Liver (tissue), 9 donors: ENCODE measurements around the gene FBXW4. TPM values are rescaled to one million over a fixed set of nuclear protein-coding genes. Genes with fewer than 3 reads are reported as not detected.

Experiments
- DNase-seq: peaks from one replicate; pipeline ENCODE4 v3.0.0-alpha.2; 2017; ENCODE audit warnings: low spot score
- H3K27ac ChIP-seq, 2 donors: one replicate each; pipeline ENCODE4 v1.7.0; 2013; ENCODE audit warnings: inconsistent platforms in 2 of 2, low read length in 2 of 2, control low read depth in 1 of 2, low read depth in 1 of 2, mild to moderate bottlenecking in 1 of 2
- H3K27me3 ChIP-seq, 4 donors: one replicate each; pipeline versions ENCODE4 v1.6.1 to v1.7.0; 2013; ENCODE audit warnings: low read length in 3 of 4, inconsistent platforms in 1 of 4, mild to moderate bottlenecking in 1 of 4, moderate library complexity in 1 of 4; ENCODE audit not compliant: control insufficient read depth in 4 of 4, insufficient read depth in 4 of 4
- H3K36me3 ChIP-seq, 4 donors: one replicate each; pipeline versions ENCODE4 v1.6.1 to v1.7.0; 2013; ENCODE audit warnings: low read length in 3 of 4, mild to moderate bottlenecking in 3 of 4, low read depth in 1 of 4, moderate library complexity in 1 of 4; ENCODE audit not compliant: control insufficient read depth in 4 of 4, insufficient read depth in 3 of 4
- H3K4me1 ChIP-seq, 4 donors: one replicate each; pipeline versions ENCODE4 v1.6.1 to v1.7.0; 2013; ENCODE audit warnings: low read length in 3 of 4, mild to moderate bottlenecking in 3 of 4, moderate library complexity in 1 of 4; ENCODE audit not compliant: control insufficient read depth in 4 of 4, insufficient read depth in 4 of 4
- H3K4me3 ChIP-seq, 3 donors: one replicate each; pipeline versions ENCODE4 v1.6.1 to v1.7.0; 2013; ENCODE audit warnings: low read length in 3 of 3, control low read depth in 1 of 3, low read depth in 1 of 3, mild to moderate bottlenecking in 1 of 3
- H3K9ac ChIP-seq, 2 donors: one replicate each; pipeline ENCODE4 v1.7.0; 2013; ENCODE audit warnings: low read length in 2 of 2, mild to moderate bottlenecking in 2 of 2, moderate library complexity in 2 of 2, control low read depth in 1 of 2, low read depth in 1 of 2
- H3K9me3 ChIP-seq, 4 donors: one replicate each; pipeline versions ENCODE4 v1.6.1 to v1.7.0; 2013; ENCODE audit warnings: low read length in 3 of 4; ENCODE audit not compliant: control insufficient read depth in 4 of 4
- ATF3 ChIP-seq: IDR thresholded peaks from 2 replicates; pipeline ENCODE4 v1.6.1; 2016; ENCODE audit warnings: antibody characterized with exemption
- CTCF ChIP-seq: fragments of 150-350 bp; IDR thresholded peaks from 2 replicates; pipeline ENCODE4 v1.5.1; 2017; ENCODE audit warnings: improper control_type of control experiment, low read depth, low read length; ENCODE audit not compliant: missing input control
- EGR1 ChIP-seq, 2 donors: IDR thresholded peaks; 2 replicates each; pipeline ENCODE4 v1.6.1; 2016 to 2018; ENCODE audit warnings: antibody characterized with exemption in 2 of 2, low read depth in 2 of 2
- FOXA1 ChIP-seq: IDR thresholded peaks from 2 replicates; pipeline ENCODE4 v1.6.1; 2016; ENCODE audit warnings: antibody characterized with exemption
- FOXA2 ChIP-seq: IDR thresholded peaks from 2 replicates; pipeline ENCODE4 v1.6.1; 2016; ENCODE audit warnings: antibody characterized with exemption
- GABPA ChIP-seq, 2 donors: IDR thresholded peaks in 1 of 2; conservative IDR thresholded peaks in 1 of 2; 2 replicates each; pipeline ENCODE4 v1.6.1; 2016; ENCODE audit warnings: antibody characterized with exemption in 2 of 2, mild to moderate bottlenecking in 1 of 2, moderate library complexity in 1 of 2
- HNF4A ChIP-seq, 2 donors: conservative IDR thresholded peaks; 2 replicates each; pipeline ENCODE4 v1.6.1; 2016; ENCODE audit warnings: antibody characterized with exemption in 2 of 2, mild to moderate bottlenecking in 2 of 2
- HNF4G ChIP-seq: IDR thresholded peaks from 2 replicates; pipeline ENCODE4 v1.6.1; 2016; ENCODE audit warnings: antibody characterized with exemption
- JUND ChIP-seq, 2 donors: IDR thresholded peaks; 2 replicates each; pipeline ENCODE4 v1.6.1; 2016; ENCODE audit warnings: antibody characterized with exemption in 2 of 2
- MAX ChIP-seq: IDR thresholded peaks from 2 replicates; pipeline ENCODE4 v1.6.1; 2016; ENCODE audit warnings: antibody characterized with exemption
- RAD21 ChIP-seq, 2 donors: IDR thresholded peaks; 2 replicates each; pipeline ENCODE4 v1.6.1; 2016; ENCODE audit warnings: antibody characterized with exemption in 2 of 2, mild to moderate bottlenecking in 2 of 2
- REST ChIP-seq: IDR thresholded peaks from 2 replicates; pipeline ENCODE4 v1.6.1; 2016; ENCODE audit warnings: antibody characterized with exemption, mild to moderate bottlenecking
- RXRA ChIP-seq, 2 donors: IDR thresholded peaks; 2 replicates each; pipeline ENCODE4 v1.6.1; 2017 to 2018; ENCODE audit warnings: antibody characterized with exemption in 2 of 2, mild to moderate bottlenecking in 1 of 2
- SP1 ChIP-seq: IDR thresholded peaks from 2 replicates; pipeline ENCODE4 v1.6.1; 2018; ENCODE audit warnings: antibody characterized with exemption, mild to moderate bottlenecking
- TAF1 ChIP-seq: conservative IDR thresholded peaks from 2 replicates; pipeline ENCODE4 v1.6.1; 2016; ENCODE audit warnings: antibody characterized with exemption, mild to moderate bottlenecking
- YY1 ChIP-seq: IDR thresholded peaks from 2 replicates; pipeline ENCODE4 v1.6.1; 2016; ENCODE audit warnings: antibody characterized with exemption, mild to moderate bottlenecking
- ZBTB33 ChIP-seq: IDR thresholded peaks from 2 replicates; pipeline ENCODE4 v1.6.1; 2016; ENCODE audit warnings: antibody characterized with exemption
- WGBS: extraction: QIAGEN DNeasy Blood & Tissue Kit; methylation state at CpG from one replicate; pipeline ENCODE4 v1.1.7; 2013; 5-methylcytosine and 5-hydroxymethylcytosine counted together
- polyA plus RNA-seq, 2 donors: library from polyadenylated mRNA; stranded (reverse) in 1 of 2; unstranded in 1 of 2; fragments of 200-250 nt in 1 of 2; fragments of >200 nt in 1 of 2; fragmentation: Nextera tagmentation in 1 of 2; extraction: Ambion mirVana in 1 of 2; gene quantifications; one replicate each; pipeline versions ENCODE4 v1.2.1 to v1.2.3, GENCODE V29; 2013 to 2015
- total RNA-seq, 2 donors: library from RNA; depleted of rRNA; stranded (reverse); fragments of >200 nt; gene quantifications; one replicate each; pipeline ENCODE4 v1.2.3, GENCODE V29; 2014
- donor health status: healthy.
- donor health status: healthy.
- donor health status: healthy.
- donor health status: healthy.
- donor health status: healthy.

The FBXW4 gene
- total and polyA plus RNA-seq, 4 donors, result 5.4 to 54.1 (median 20.5) TPM

GRCh38 chr10:101732096-101732495 is 37.1 kb upstream of the FBXW4 start:
- H3K36me3 ChIP-seq, result no peaks in the 10 kb centered on the region
- no peak for DNase-seq
- H3K27ac ChIP-seq, result no peak overlapping the region
- 84% methylated on average over 1 of the region's 1 CpG for WGBS
- H3K4me3 ChIP-seq, result no peak overlapping the region
- TF ChIP-seq RXRA (IDR thresholded peaks at IDR 0.05), result no peak
- TF ChIP-seq FOXA2, result no peak
- no peak for TF ChIP-seq GABPA (IDR thresholded peaks at IDR 0.05 in 1 of 2, conservative IDR thresholded peaks at IDR 0.05 in 1 of 2)
- no peak for TF ChIP-seq YY1
- TF ChIP-seq REST, result no peak
- no peak for TF ChIP-seq ATF3
- no peak for TF ChIP-seq JUND (IDR thresholded peaks at IDR 0.05)
- TF ChIP-seq EGR1 (IDR thresholded peaks at IDR 0.05; ENCODE audit: low read depth in 2 of 2), result no peak
- TF ChIP-seq HNF4G, result no peak
- TF ChIP-seq TAF1, result no peak
- no peak for TF ChIP-seq HNF4A (conservative IDR thresholded peaks at IDR 0.05)
- TF ChIP-seq MAX, result no peak
- TF ChIP-seq RAD21 (IDR thresholded peaks at IDR 0.05), result no peak
- TF ChIP-seq ZBTB33, result no peak
- no peaks in the 10 kb centered on the region for H3K9me3 ChIP-seq
- H3K9ac ChIP-seq, result no peak overlapping the region
- H3K4me1 ChIP-seq, result no peaks in the 10 kb centered on the region
- no peaks in the 10 kb centered on the region for H3K27me3 ChIP-seq

GRCh38 chr10:101726115-101726387 is 31.1 kb upstream of the FBXW4 start:
- Histone ChIP-seq H3K36me3 (no peaks in the 10 kb centered on the region), H3K27me3 (no peaks in the 10 kb centered on the region), H3K4me1 (no peaks in the 10 kb centered on the region), H3K9ac (no peak overlapping the region), H3K27ac (no peak overlapping the region), H3K4me3 (no peak overlapping the region), H3K9me3 (no peaks in the 10 kb centered on the region)
- DNase-seq, result no peak
- WGBS, result 67% methylated on average over 2 of the region's 2 CpGs
- TF ChIP-seq HNF4G (no peak), CTCF (no peak), ZBTB33 (no peak), FOXA1 (no peak), HNF4A (conservative IDR thresholded peaks at IDR 0.05) (no peak), SP1 (no peak), RXRA (IDR thresholded peaks at IDR 0.05) (no peak), MAX (no peak), TAF1 (no peak)
